DOHH2 (cell line): ENCODE results near the gene MUC21.

Experiments used
- EZH2phosphoT487 ChIP-seq: fragments of 200-600 bp; sonication (generic); IDR thresholded peaks from 2 replicates; pipeline ENCODE4 v1.6.1; 2017; ENCODE audit warnings: borderline replicate concordance, mild to moderate bottlenecking, antibody characterized with exemption, low read length, moderate library complexity, mixed read lengths
- TF ChIP-seq, protein P1 (sequence below): fragments of 200-600 bp; sonication (generic); IDR thresholded peaks from one replicate; pipeline ENCODE4 v1.5.1; 2014; ENCODE audit warnings: antibody characterized with exemption, mild to moderate bottlenecking, low read depth, low read length; ENCODE audit not compliant: poor library complexity, severe bottlenecking

DNA sequence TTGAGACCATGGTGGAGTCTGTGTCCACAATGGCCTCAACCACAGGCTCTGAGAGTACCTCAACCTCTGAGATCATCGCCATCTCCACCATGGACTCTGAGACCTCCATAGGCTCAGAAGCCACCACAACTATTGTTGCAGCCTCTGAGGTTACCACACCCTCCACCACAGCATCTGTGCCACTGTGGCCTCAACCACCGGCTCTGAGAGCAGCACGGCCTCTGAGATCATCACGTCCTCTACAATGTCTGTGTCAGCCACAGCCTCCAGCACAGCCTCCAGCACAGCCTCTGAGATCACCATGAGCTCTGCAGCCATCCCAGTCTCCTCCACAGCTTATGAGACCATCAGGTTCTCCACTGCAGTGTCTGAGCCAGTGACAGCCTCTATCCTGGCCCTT, 19.4 kb upstream of the MUC21 start:
- TF ChIP-seq, protein P1, sequence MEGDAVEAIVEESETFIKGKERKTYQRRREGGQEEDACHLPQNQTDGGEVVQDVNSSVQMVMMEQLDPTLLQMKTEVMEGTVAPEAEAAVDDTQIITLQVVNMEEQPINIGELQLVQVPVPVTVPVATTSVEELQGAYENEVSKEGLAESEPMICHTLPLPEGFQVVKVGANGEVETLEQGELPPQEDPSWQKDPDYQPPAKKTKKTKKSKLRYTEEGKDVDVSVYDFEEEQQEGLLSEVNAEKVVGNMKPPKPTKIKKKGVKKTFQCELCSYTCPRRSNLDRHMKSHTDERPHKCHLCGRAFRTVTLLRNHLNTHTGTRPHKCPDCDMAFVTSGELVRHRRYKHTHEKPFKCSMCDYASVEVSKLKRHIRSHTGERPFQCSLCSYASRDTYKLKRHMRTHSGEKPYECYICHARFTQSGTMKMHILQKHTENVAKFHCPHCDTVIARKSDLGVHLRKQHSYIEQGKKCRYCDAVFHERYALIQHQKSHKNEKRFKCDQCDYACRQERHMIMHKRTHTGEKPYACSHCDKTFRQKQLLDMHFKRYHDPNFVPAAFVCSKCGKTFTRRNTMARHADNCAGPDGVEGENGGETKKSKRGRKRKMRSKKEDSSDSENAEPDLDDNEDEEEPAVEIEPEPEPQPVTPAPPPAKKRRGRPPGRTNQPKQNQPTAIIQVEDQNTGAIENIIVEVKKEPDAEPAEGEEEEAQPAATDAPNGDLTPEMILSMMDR: no peak
- no peak for TF ChIP-seq EZH2phosphoT487
